Osteocyte (in vitro differentiated cells): ENCODE data around the gene EIF2S1. TPM values are rescaled to one million over a fixed set of nuclear protein-coding genes. Genes with fewer than 3 reads are reported as not detected.

Experiments used
- DNase-seq: peaks from one replicate; pipeline ENCODE4 v3.0.0; 2021; ENCODE audit warnings: mixed read lengths; ENCODE audit not compliant: unreplicated experiment; ENCODE audit errors: extremely low spot score
- H3K27ac Mint-ChIP-seq: one replicate; pipeline ENCODE4 v1.8.0; 2021; ENCODE audit warnings: mild to moderate bottlenecking, mixed read lengths; ENCODE audit not compliant: unreplicated experiment
- H3K27me3 Mint-ChIP-seq: one replicate; pipeline ENCODE4 v1.8.0; 2021; ENCODE audit warnings: mixed read lengths; ENCODE audit not compliant: unreplicated experiment
- H3K36me3 Mint-ChIP-seq: one replicate; pipeline ENCODE4 v1.8.0; 2021; ENCODE audit warnings: mixed read lengths; ENCODE audit not compliant: unreplicated experiment
- H3K4me1 Mint-ChIP-seq: one replicate; pipeline ENCODE4 v1.8.0; 2021; ENCODE audit warnings: mixed read lengths; ENCODE audit not compliant: unreplicated experiment
- H3K4me3 Mint-ChIP-seq: one replicate; pipeline ENCODE4 v1.8.0; 2021; ENCODE audit warnings: mild to moderate bottlenecking, moderate library complexity, mixed read lengths; ENCODE audit not compliant: unreplicated experiment
- H3K9me3 Mint-ChIP-seq: one replicate; pipeline ENCODE4 v1.8.0; 2021; ENCODE audit warnings: mixed read lengths; ENCODE audit not compliant: unreplicated experiment
- CTCF ChIP-seq: fragments of 200-600 bp; sonication (generic); IDR thresholded peaks from 2 replicates; pipeline ENCODE4 v1.5.0; 2021; ENCODE audit warnings: antibody characterized with exemption, mild to moderate bottlenecking, moderate library complexity
- total RNA-seq: library from RNA; stranded (reverse); gene quantifications from 2 replicates; pipeline ENCODE4 v1.2.1, GENCODE V29; 2021

Gene EIF2S1
- total RNA-seq, 1 donor from 2014 or later = 85.3 TPM

- Mint-ChIP-seq H3K4me1 (no peaks in the 10 kb centered on the region), H3K4me3 (no peak overlapping the region), H3K9me3 (no peaks in the 10 kb centered on the region), H3K27me3 (peaks cover 8% of the 10 kb centered on the region), H3K27ac (no peak overlapping the region), H3K36me3 (no peaks in the 10 kb centered on the region)
- no peak for TF ChIP-seq CTCF
- no peak for DNase-seq
Measured at GRCh38 chr14:67423424-67423823, 63.3 kb downstream of the EIF2S1 start.

GRCh38 chr14:67424539-67424938 lies 64.4 kb downstream of the EIF2S1 start:
- H3K4me1 Mint-ChIP-seq = no peaks in the 10 kb centered on the region
- H3K27me3 Mint-ChIP-seq = peaks cover 8% of the 10 kb centered on the region
- TF ChIP-seq CTCF = no peak

GRCh38 chr14:67425608-67426007 lies 65.5 kb downstream of the EIF2S1 start:
- H3K27me3 Mint-ChIP-seq = peaks cover 8% of the 10 kb centered on the region
- H3K27ac Mint-ChIP-seq = no peak overlapping the region
- H3K9me3 Mint-ChIP-seq = no peaks in the 10 kb centered on the region
- no peak for DNase-seq
- H3K36me3 Mint-ChIP-seq = no peaks in the 10 kb centered on the region
- H3K4me1 Mint-ChIP-seq = no peaks in the 10 kb centered on the region
- H3K4me3 Mint-ChIP-seq = no peak overlapping the region
- no peak for TF ChIP-seq CTCF

More at GRCh38 chr14:67424539-67424938, 64.4 kb downstream of the EIF2S1 start:
- H3K36me3 Mint-ChIP-seq = no peaks in the 10 kb centered on the region
- H3K27ac Mint-ChIP-seq = no peak overlapping the region
- H3K9me3 Mint-ChIP-seq = no peaks in the 10 kb centered on the region
- no peak for DNase-seq
- H3K4me3 Mint-ChIP-seq = no peak overlapping the region

DNA sequence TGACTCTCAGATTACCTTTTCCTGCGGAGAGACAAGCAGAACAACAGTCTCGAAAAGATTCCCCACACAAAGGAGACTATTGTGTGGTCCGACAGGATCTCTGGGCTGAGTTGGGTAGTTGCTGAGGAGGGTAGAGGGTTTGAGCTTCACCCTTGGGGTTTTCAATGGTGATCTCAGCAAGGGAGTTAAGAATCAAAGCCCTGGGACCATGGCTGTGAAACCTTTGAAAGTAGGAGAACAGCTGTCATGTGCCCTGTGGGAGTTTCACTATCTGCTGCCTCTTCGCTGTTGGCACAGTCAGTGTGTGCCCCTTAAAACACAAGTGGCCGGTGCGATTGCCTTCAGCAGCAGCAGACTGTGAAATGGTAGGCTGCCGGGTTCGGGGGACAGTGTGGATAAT lies 66.0 kb downstream of the EIF2S1 start:
- no peak for DNase-seq
- no peaks in the 10 kb centered on the region for H3K4me1 Mint-ChIP-seq
- H3K36me3 Mint-ChIP-seq = no peaks in the 10 kb centered on the region
- no peak overlapping the region for H3K4me3 Mint-ChIP-seq
- H3K27me3 Mint-ChIP-seq = peaks cover 8% of the 10 kb centered on the region
- TF ChIP-seq CTCF = no peak
- H3K9me3 Mint-ChIP-seq = no peaks in the 10 kb centered on the region
- no peak overlapping the region for H3K27ac Mint-ChIP-seq

- Mint-ChIP-seq H3K4me1 (no peaks in the 10 kb centered on the region), H3K27ac (no peak overlapping the region), H3K27me3 (peaks cover 11% of the 10 kb centered on the region), H3K36me3 (no peaks in the 10 kb centered on the region), H3K4me3 (no peak overlapping the region), H3K9me3 (no peaks in the 10 kb centered on the region)
- peak; percentile 82 for TF ChIP-seq CTCF
- DNase-seq = peak; percentile 89
Measured at GRCh38 chr14:67426983-67427606, 67.0 kb downstream of the EIF2S1 start.
